MM.1S (cell line): ENCODE results near the gene SCYGR4.

ENCODE experiments used
- DNase-seq: peaks from one replicate; pipeline ENCODE4 v3.0.0-alpha.2; 2015
- H2AFZ ChIP-seq: fragments of 300-600 bp; sonication (generic); 2 replicates; pipeline ENCODE4 v1.6.0; 2016; ENCODE audit warnings: antibody characterized with exemption, low read length
- H3F3A ChIP-seq: fragments of 300-600 bp; sonication (generic); 2 replicates; pipeline ENCODE4 v1.6.1; 2016; ENCODE audit warnings: mild to moderate bottlenecking, antibody characterized with exemption, low read length, moderate library complexity, mixed read lengths; ENCODE audit not compliant: insufficient read depth
- H3K27ac ChIP-seq: fragments of 300-600 bp; sonication (generic); 2 replicates; pipeline ENCODE4 v1.5.1; 2016; ENCODE audit warnings: mild to moderate bottlenecking, low read length
- H3K27me3 ChIP-seq: fragments of 300-600 bp; sonication (generic); replicated peaks from 2 replicates; pipeline ENCODE4 v1.6.0; 2016; ENCODE audit warnings: low read length; ENCODE audit not compliant: insufficient read depth
- H3K36me3 ChIP-seq: fragments of 300-600 bp; sonication (generic); replicated peaks from 2 replicates; pipeline ENCODE4 v1.6.1; 2016; ENCODE audit warnings: mild to moderate bottlenecking, low read length, mixed read lengths; ENCODE audit not compliant: insufficient read depth
- H3K4me1 ChIP-seq: fragments of 300-600 bp; sonication (generic); 2 replicates; pipeline ENCODE4 v1.6.1; 2016; ENCODE audit warnings: low read length, mixed read lengths
- H3K4me2 ChIP-seq: fragments of 300-600 bp; sonication (generic); 2 replicates; pipeline ENCODE4 v1.6.0; 2016; ENCODE audit warnings: low read depth, low read length
- H3K4me3 ChIP-seq: fragments of 300-600 bp; sonication (generic); 2 replicates; pipeline ENCODE4 v1.5.1; 2016; ENCODE audit warnings: low read length, mixed read lengths
- H3K79me2 ChIP-seq: fragments of 300-600 bp; sonication (generic); 2 replicates; pipeline ENCODE4 v1.6.1; 2016; ENCODE audit warnings: mixed run types, low read length, mixed read lengths
- H3K9ac ChIP-seq: fragments of 300-600 bp; sonication (generic); 2 replicates; pipeline ENCODE4 v1.6.1; 2016; ENCODE audit warnings: low read length, mixed read lengths
- H3K9me2 ChIP-seq: fragments of 300-600 bp; sonication (generic); replicated peaks from 2 replicates; pipeline ENCODE4 v1.6.1; 2016; ENCODE audit warnings: mild to moderate bottlenecking, low read length, mixed read lengths; ENCODE audit not compliant: insufficient read depth
- H3K9me3 ChIP-seq: fragments of 300-600 bp; sonication (generic); replicated peaks from 2 replicates; pipeline ENCODE4 v1.6.1; 2016; ENCODE audit warnings: mild to moderate bottlenecking, low read length, mixed read lengths; ENCODE audit not compliant: insufficient read depth
- H4K20me1 ChIP-seq: fragments of 300-600 bp; sonication (generic); 2 replicates; pipeline ENCODE4 v1.6.1; 2016; ENCODE audit warnings: mild to moderate bottlenecking, low read length, moderate library complexity, mixed read lengths; ENCODE audit not compliant: insufficient read depth
- CTCF ChIP-seq: fragments of 300-600 bp; sonication (generic); IDR thresholded peaks from 2 replicates; pipeline ENCODE4 v1.5.1; 2016; ENCODE audit warnings: antibody characterized with exemption, low read length, mixed read lengths
- EZH2 ChIP-seq: fragments of 300-600 bp; sonication (generic); optimal IDR thresholded peaks from 2 replicates; pipeline ENCODE3; 2017; ENCODE audit warnings: low read depth, mild to moderate bottlenecking, antibody characterized with exemption, low read length, mixed read lengths
- EZH2phosphoT487 ChIP-seq: fragments of 300-600 bp; sonication (generic); IDR thresholded peaks from 2 replicates; pipeline ENCODE4 v1.6.1; 2018; ENCODE audit warnings: antibody characterized with exemption, low read length

SCYGR4 gene

GRCh38 chr2:227607941-227608340 is 9.4 kb upstream of the SCYGR4 start:
- DNase-seq = no peak
- H3K36me3 ChIP-seq = no peaks in the 10 kb centered on the region
- no peak overlapping the region for H3K27ac ChIP-seq
- no peaks in the 10 kb centered on the region for H3K9me2 ChIP-seq
- no peak overlapping the region for H3K4me3 ChIP-seq
- H3K79me2 ChIP-seq = no peaks in the 10 kb centered on the region
- H3K4me2 ChIP-seq = no peak overlapping the region
- no peaks in the 10 kb centered on the region for H4K20me1 ChIP-seq
- H3K9ac ChIP-seq = no peak overlapping the region
- H3F3A ChIP-seq = no peaks in the 10 kb centered on the region
- H2AFZ ChIP-seq = no peak overlapping the region
- H3K9me3 ChIP-seq = no peaks in the 10 kb centered on the region
- H3K4me1 ChIP-seq = peaks cover 11% of the 10 kb centered on the region
- TF ChIP-seq EZH2phosphoT487 (no peak), CTCF (no peak), EZH2 (no peak)
- no peaks in the 10 kb centered on the region for H3K27me3 ChIP-seq

GRCh38 chr2:227608561-227609338 is 8.5 kb upstream of the SCYGR4 start:
- H3F3A ChIP-seq = no peaks in the 10 kb centered on the region
- DNase-seq = peak; percentile 39
- no peak overlapping the region for H3K4me3 ChIP-seq
- H4K20me1 ChIP-seq = no peaks in the 10 kb centered on the region
- TF ChIP-seq EZH2 (no peak), CTCF (no peak), EZH2phosphoT487 (no peak)
- H3K9ac ChIP-seq = no peak overlapping the region
- no peaks in the 10 kb centered on the region for H3K9me3 ChIP-seq
- no peaks in the 10 kb centered on the region for H3K36me3 ChIP-seq
- no peaks in the 10 kb centered on the region for H3K79me2 ChIP-seq
- H3K4me2 ChIP-seq = no peak overlapping the region; the same call in 1 of the 2 replicates
- no peak overlapping the region for H2AFZ ChIP-seq
- no peaks in the 10 kb centered on the region for H3K9me2 ChIP-seq
- H3K27me3 ChIP-seq = no peaks in the 10 kb centered on the region
- H3K4me1 ChIP-seq = peaks cover 11% of the 10 kb centered on the region
- H3K27ac ChIP-seq = no peak overlapping the region

- no peaks in the 10 kb centered on the region for H4K20me1 ChIP-seq
- peak; percentile 48 for DNase-seq
- H3K27ac ChIP-seq = no peak overlapping the region
- TF ChIP-seq CTCF (no peak), EZH2phosphoT487 (no peak), EZH2 (no peak)
- H3K9me3 ChIP-seq = no peaks in the 10 kb centered on the region
- H3K27me3 ChIP-seq = no peaks in the 10 kb centered on the region
- no peak overlapping the region for H3K9ac ChIP-seq
- no peaks in the 10 kb centered on the region for H3K79me2 ChIP-seq
- peak overlapping the region; percentile 18; the same call in 1 of the 2 replicates for H3K4me2 ChIP-seq
- no peak overlapping the region for H3K4me3 ChIP-seq
- H3K4me1 ChIP-seq = peaks cover 11% of the 10 kb centered on the region
- H3F3A ChIP-seq = no peaks in the 10 kb centered on the region
- H3K36me3 ChIP-seq = no peaks in the 10 kb centered on the region
- H3K9me2 ChIP-seq = no peaks in the 10 kb centered on the region
- H2AFZ ChIP-seq = no peak overlapping the region
These were observed 7.2 kb upstream of the SCYGR4 start for GRCh38 chr2:227610123-227610522.
